Tibial nerve (tissue), 4 donors: ENCODE results near the gene GMDS. TPM values are rescaled to one million over a fixed set of nuclear protein-coding genes. Genes with fewer than 3 reads are reported as not detected.

Experiments
- DNase-seq, 2 donors: peaks; one replicate each; pipeline ENCODE4 v3.0.0-alpha.2; 2019; ENCODE audit warnings: low spot score in 2 of 2
- H3K27ac ChIP-seq, 4 donors: fragments of 200-600 bp; sonication (generic) in 3 of 4; one replicate each; pipeline ENCODE4 v1.5.1; 2017 to 2019; ENCODE audit warnings: mild to moderate bottlenecking in 1 of 4
- H3K27me3 ChIP-seq, 2 donors: fragments of 200-600 bp; sonication (generic) in 1 of 2; one replicate each; pipeline versions ENCODE4 v1.5.1 to v1.6.0; 2017 to 2019
- H3K36me3 ChIP-seq, 3 donors: fragments of 200-600 bp; sonication (generic); one replicate each; pipeline ENCODE4 v1.5.1; 2018 to 2019
- H3K4me1 ChIP-seq, 4 donors: fragments of 200-600 bp; sonication (generic) in 3 of 4; one replicate each; pipeline ENCODE4 v1.5.1; 2017 to 2019
- H3K4me3 ChIP-seq, 4 donors: fragments of 200-600 bp; sonication (generic) in 3 of 4; one replicate each; pipeline ENCODE4 v1.5.1; 2017 to 2019; ENCODE audit warnings: mild to moderate bottlenecking in 1 of 4, moderate library complexity in 1 of 4
- H3K9me3 ChIP-seq, 4 donors: fragments of 200-600 bp; sonication (generic) in 3 of 4; one replicate each; pipeline ENCODE4 v1.5.1; 2017 to 2019
- CTCF ChIP-seq, 5 experiments: fragments of 200-600 bp in 3 of 5; fragments of 450-650 bp in 2 of 5; sonication (generic) in 3 of 5; IDR thresholded peaks; one replicate each; pipeline ENCODE4 v1.5.1; 2016 to 2019; ENCODE audit warnings: antibody characterized with exemption in 5 of 5, mild to moderate bottlenecking in 3 of 5, moderate library complexity in 2 of 5
- EP300 ChIP-seq, 2 donors: sonication (generic); formaldehyde crosslinking; IDR thresholded peaks; one replicate each; pipeline ENCODE4 v1.6.1; 2017; ENCODE audit warnings: antibody characterized with exemption in 2 of 2, mild to moderate bottlenecking in 1 of 2
- POLR2A ChIP-seq, 2 donors: fragments of 450-650 bp; IDR thresholded peaks; one replicate each; pipeline ENCODE4 v1.6.1; 2017; ENCODE audit warnings: antibody characterized with exemption in 2 of 2, mild to moderate bottlenecking in 2 of 2, moderate library complexity in 2 of 2
- WGBS, 2 donors: methylation state at CpG; one replicate each; pipeline ENCODE4 v1.1.5; 2018; 5-methylcytosine and 5-hydroxymethylcytosine counted together
- total RNA-seq, 4 donors: library from RNA; depleted of rRNA; stranded (reverse); fragments of >200 nt; gene quantifications; one replicate each; pipeline ENCODE4 v1.1.0, GENCODE V29; 2016

Gene GMDS
- total RNA-seq, 4 donors from 2014 or later, result 14.9 to 46.5 (median 32.8) TPM

DNA sequence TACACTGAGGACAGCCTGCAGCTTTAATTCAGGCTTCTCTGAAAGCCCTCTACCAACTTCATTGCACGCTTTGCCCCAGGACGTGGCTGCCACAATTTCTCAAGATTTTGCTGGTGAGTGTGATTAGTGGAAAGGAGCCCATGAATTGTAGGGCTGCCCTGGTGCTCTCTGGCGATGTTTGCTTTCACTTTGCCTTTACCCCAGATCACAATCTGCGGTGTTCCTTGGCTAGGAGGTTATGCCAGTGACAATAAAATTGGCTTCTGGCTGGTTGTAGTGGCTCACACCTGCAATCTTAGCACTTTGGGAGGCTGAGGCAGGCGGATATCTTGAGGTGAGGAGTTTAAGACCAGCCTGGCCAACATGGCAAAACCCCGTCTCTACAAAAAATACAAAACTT lies 496.4 kb downstream of the GMDS start:
- no peak for TF ChIP-seq CTCF (IDR thresholded peaks at IDR 0.05)
- no peak for TF ChIP-seq EP300 (IDR thresholded peaks at IDR 0.05)
- TF ChIP-seq POLR2A (IDR thresholded peaks at IDR 0.05), result no peak
- 87 to 89% methylated on average over 6 of the region's 6 CpGs for WGBS, 2 donors
- no peak overlapping the region for H3K27ac ChIP-seq

GRCh38 chr6:1747531-1747930 lies 497.9 kb downstream of the GMDS start:
- TF ChIP-seq CTCF (IDR thresholded peaks at IDR 0.05), result no peak
- TF ChIP-seq EP300 (IDR thresholded peaks at IDR 0.05), result no peak
- no peak for TF ChIP-seq POLR2A (IDR thresholded peaks at IDR 0.05)
- Histone ChIP-seq H3K36me3 (no peaks in the 10 kb centered on the region), H3K4me3 (no peak overlapping the region), H3K27ac (no peak overlapping the region), H3K27me3 (no peaks in the 10 kb centered on the region), H3K4me1 (no peaks in the 10 kb centered on the region), H3K9me3 (peaks cover 0 to 12% (median 0%) of the 10 kb centered on the region in 4 donors)
- no peak for DNase-seq
- WGBS, 2 donors, result 80 to 90% methylated on average over 5 of the region's 5 CpGs

More for the DNA sequence above, 496.4 kb downstream of the GMDS start:
- Histone ChIP-seq H3K9me3 (peaks cover 0 to 15% (median 0%) of the 10 kb centered on the region in 4 donors), H3K36me3 (no peaks in the 10 kb centered on the region), H3K4me3 (no peak overlapping the region), H3K27me3 (no peaks in the 10 kb centered on the region), H3K4me1 (no peaks in the 10 kb centered on the region)
- DNase-seq, result no peak

GRCh38 chr6:1747003-1747402 lies 498.4 kb downstream of the GMDS start:
- no peaks in the 10 kb centered on the region for H3K36me3 ChIP-seq
- H3K9me3 ChIP-seq, result peaks cover 0 to 12% (median 0%) of the 10 kb centered on the region in 4 donors
- no peak for DNase-seq
- TF ChIP-seq EP300 (IDR thresholded peaks at IDR 0.05) (no peak), CTCF (IDR thresholded peaks at IDR 0.05) (no peak), POLR2A (IDR thresholded peaks at IDR 0.05) (no peak)
- H3K27ac ChIP-seq, result no peak overlapping the region
- no peaks in the 10 kb centered on the region for H3K27me3 ChIP-seq
- H3K4me1 ChIP-seq, result no peaks in the 10 kb centered on the region
- no peak overlapping the region for H3K4me3 ChIP-seq
- WGBS, 2 donors, result 66 to 90% methylated on average over 4 of the region's 4 CpGs

GRCh38 chr6:1745814-1746213 lies 499.6 kb downstream of the GMDS start:
- DNase-seq, result no peak
- Histone ChIP-seq H3K27ac (no peak overlapping the region), H3K4me3 (no peak overlapping the region), H3K36me3 (no peaks in the 10 kb centered on the region), H3K27me3 (no peaks in the 10 kb centered on the region), H3K4me1 (no peaks in the 10 kb centered on the region), H3K9me3 (peaks cover 0 to 5% (median 0%) of the 10 kb centered on the region in 4 donors)
- WGBS, 2 donors, result 66 to 68% methylated on average over 8 of the region's 8 CpGs
- no peak for TF ChIP-seq POLR2A (IDR thresholded peaks at IDR 0.05)
- no peak for TF ChIP-seq CTCF (IDR thresholded peaks at IDR 0.05)
- no peak for TF ChIP-seq EP300 (IDR thresholded peaks at IDR 0.05)

DNA sequence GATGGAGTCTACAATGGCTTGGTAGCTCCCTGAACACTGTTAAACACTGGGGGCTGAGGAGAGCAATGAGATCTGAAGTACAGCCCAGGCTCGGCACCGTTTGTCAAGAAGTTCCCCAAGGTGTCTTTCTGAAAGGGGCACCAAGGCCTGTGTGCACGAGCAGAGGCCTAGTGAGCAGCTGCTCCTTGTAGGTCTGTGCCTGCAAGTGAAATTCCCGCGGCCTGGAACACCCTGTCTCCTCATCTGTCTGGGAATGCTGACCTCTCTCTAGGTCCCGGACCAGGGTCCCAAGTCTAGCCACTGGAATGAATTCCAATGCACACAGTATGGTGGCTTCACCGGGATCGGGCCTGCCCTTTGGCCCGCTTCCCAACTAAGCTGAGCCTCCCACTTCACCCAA lies 500.9 kb downstream of the GMDS start:
- Histone ChIP-seq H3K9me3 (no peaks in the 10 kb centered on the region), H3K27me3 (no peaks in the 10 kb centered on the region), H3K27ac (no peak overlapping the region), H3K4me1 (no peaks in the 10 kb centered on the region), H3K36me3 (no peaks in the 10 kb centered on the region), H3K4me3 (no peak overlapping the region)
- DNase-seq, result no peak
- TF ChIP-seq POLR2A (IDR thresholded peaks at IDR 0.05) (no peak), EP300 (IDR thresholded peaks at IDR 0.05) (no peak), CTCF (IDR thresholded peaks at IDR 0.05) (no peak)
- 71 to 85% methylated on average over 8 to 9 of the region's 9 CpGs for WGBS, 2 donors
